Large intestine (tissue), 3 donors: ENCODE results near the gene ZNF514. TPM values are rescaled to one million over a fixed set of nuclear protein-coding genes. Genes with fewer than 3 reads are reported as not detected.
"Not testable (repeated sequence)": the region's sequence is repeated elsewhere in the genome, so short reads cannot be mapped to it uniquely, and the experiment has no call there.

Experiments
- DNase-seq, 2 donors: peaks; one replicate each; pipeline versions ENCODE4 v3.0.0 to v3.0.0-alpha.2; 2013
- H3K27ac ChIP-seq: one replicate; pipeline ENCODE4 v1.5.1; 2013; ENCODE audit warnings: low read length
- H3K27me3 ChIP-seq: 2 replicates; pipeline ENCODE4 v1.6.1; 2013; ENCODE audit warnings: low read length; ENCODE audit not compliant: control insufficient read depth, insufficient read depth
- H3K36me3 ChIP-seq: 2 replicates; pipeline ENCODE4 v1.6.1; 2013; ENCODE audit warnings: low read length; ENCODE audit not compliant: control insufficient read depth, insufficient read depth
- H3K4me1 ChIP-seq: one replicate; pipeline ENCODE4 v1.6.1; 2013; ENCODE audit warnings: low read length; ENCODE audit not compliant: control insufficient read depth, insufficient read depth
- H3K4me3 ChIP-seq: one replicate; pipeline ENCODE4 v1.5.1; 2013; ENCODE audit warnings: low read length
- H3K9me3 ChIP-seq: one replicate; pipeline ENCODE4 v1.6.1; 2013; ENCODE audit warnings: mild to moderate bottlenecking, low read depth, low read length, moderate library complexity; ENCODE audit not compliant: control insufficient read depth
- WGBS: methylation state at CpG from one replicate; pipeline ENCODE4 v1.1.5; 2013; ENCODE audit warnings: low lambda C conversion rate; ENCODE audit not compliant: insufficient coverage; 5-methylcytosine and 5-hydroxymethylcytosine counted together
- polyA plus RNA-seq: library from polyadenylated mRNA; unstranded; fragments of 120-200 nt; gene quantifications from one replicate; pipeline ENCODE4 v1.2.1, GENCODE V29; 2013

ZNF514 gene
- polyA plus RNA-seq, 1 donor = 21.6 TPM

DNA sequence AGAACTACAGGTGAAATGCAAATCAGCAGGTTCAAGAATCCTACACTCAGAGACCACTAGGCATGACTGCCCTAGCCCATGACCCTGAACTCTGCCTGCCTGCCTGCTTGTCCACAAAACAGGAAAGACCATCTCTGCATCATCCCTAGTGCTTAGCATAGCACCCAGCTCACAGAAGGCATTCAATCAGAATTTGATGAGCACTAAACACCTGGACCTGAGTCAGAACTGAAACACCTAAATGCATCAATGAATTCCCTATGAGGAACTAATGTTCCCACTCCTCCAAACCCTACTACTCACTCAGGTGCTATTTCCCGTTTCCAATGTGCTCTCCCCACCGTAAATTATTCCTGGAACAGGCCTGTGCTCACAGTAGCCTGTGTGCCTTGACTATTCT lies 59.7 kb downstream of the ZNF514 start:
- peaks cover 39% of the 10 kb centered on the region for H3K36me3 ChIP-seq
- H3K9me3 ChIP-seq = no peaks in the 10 kb centered on the region
- no peaks in the 10 kb centered on the region for H3K4me1 ChIP-seq
- DNase-seq = no peak
- WGBS = 67% methylated on average over 1 of the region's 2 CpGs
- no peak overlapping the region for H3K4me3 ChIP-seq
- no peaks in the 10 kb centered on the region for H3K27me3 ChIP-seq
- H3K27ac ChIP-seq = no peak overlapping the region

DNA sequence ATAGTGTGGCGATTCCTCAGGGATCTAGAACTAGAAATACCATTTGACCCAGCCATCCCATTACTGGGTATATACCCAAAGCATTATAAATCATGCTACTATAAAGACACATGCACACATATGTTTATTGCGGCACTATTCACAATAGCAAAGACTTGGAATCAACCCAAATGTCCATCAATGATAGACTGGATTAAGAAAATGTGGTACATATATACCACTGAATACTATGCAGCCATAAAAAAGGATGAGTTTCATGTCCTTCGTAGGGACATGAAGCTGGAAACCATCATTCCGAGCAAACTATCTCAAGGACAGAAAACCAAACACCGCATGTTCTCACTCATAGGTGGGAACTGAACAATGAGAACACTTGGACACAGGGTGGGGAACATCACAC lies 61.4 kb downstream of the ZNF514 start:
- DNase-seq, H3K9me3 ChIP-seq, H3K27me3 ChIP-seq, H3K4me1 ChIP-seq, H3K27ac ChIP-seq, H3K4me3 ChIP-seq: not testable (repeated sequence)
- H3K36me3 ChIP-seq = peaks cover 32% of the 10 kb centered on the region
- WGBS = no CpG with 5 or more reads among the region's 5 CpGs

Other genes with a start within 250 kb of the ZNF514 start
- gene MAL, start 134.1 kb downstream of the ZNF514 start, polyA plus RNA-seq = 0.30 TPM
- gene MRPS5, start 38.0 kb downstream of the ZNF514 start, polyA plus RNA-seq = 55.8 TPM
- gene ZNF2, start 6.0 kb upstream of the ZNF514 start, polyA plus RNA-seq = 4.4 TPM
- 1.6 TPM for gene ZNF892, start 47.7 kb upstream of the ZNF514 start, polyA plus RNA-seq
- gene PROM2, start 114.6 kb upstream of the ZNF514 start, polyA plus RNA-seq = 2.0 TPM
- 2.1 TPM for gene KCNIP3, start 137.5 kb upstream of the ZNF514 start, polyA plus RNA-seq
- gene FAHD2A, start 242.9 kb upstream of the ZNF514 start, polyA plus RNA-seq = 43.0 TPM